Psoas muscle (tissue), 8 donors: ENCODE results near the gene PRM3. TPM values are rescaled to one million over a fixed set of nuclear protein-coding genes. Genes with fewer than 3 reads are reported as not detected.
"Not testable (repeated sequence)": the region's sequence is repeated elsewhere in the genome, so short reads cannot be mapped to it uniquely, and the experiment has no call there.

ENCODE experiments used
- ATAC-seq, 4 donors: fragments of 200-7000 bp; cut with Tn5 transposase; one replicate each; pipeline ENCODE4 v1.9.1; 2020; ENCODE audit warnings: moderate library complexity in 3 of 4, mild to moderate bottlenecking in 2 of 4
- DNase-seq, 2 donors: peaks; one replicate each; pipeline ENCODE4 v3.0.0-alpha.2; 2020
- H3K27ac ChIP-seq: fragments of 200-600 bp; one replicate; pipeline ENCODE4 v1.8.0; 2022
- H3K27me3 ChIP-seq, 3 donors: fragments of 200-600 bp in 1 of 3; one replicate each; pipeline versions ENCODE4 v1.6.1 to v1.8.0; 2013 to 2022; ENCODE audit warnings: low read length in 2 of 3, mild to moderate bottlenecking in 2 of 3, moderate library complexity in 1 of 3; ENCODE audit not compliant: insufficient read depth in 3 of 3
- H3K36me3 ChIP-seq, 2 donors: fragments of 200-600 bp in 1 of 2; one replicate each; pipeline versions ENCODE4 v1.6.1 to v1.8.0; 2013 to 2022; ENCODE audit warnings: low read depth in 1 of 2, mild to moderate bottlenecking in 1 of 2, moderate library complexity in 1 of 2; ENCODE audit not compliant: insufficient read depth in 1 of 2
- H3K4me1 ChIP-seq: fragments of 200-600 bp; one replicate; pipeline ENCODE4 v1.8.0; 2022
- H3K4me3 ChIP-seq: fragments of 200-600 bp; one replicate; pipeline ENCODE4 v1.8.0; 2022; ENCODE audit warnings: mild to moderate bottlenecking
- H3K9me3 ChIP-seq: fragments of 200-600 bp; one replicate; pipeline ENCODE4 v1.8.0; 2022
- CTCF ChIP-seq: fragments of 200-600 bp; IDR thresholded peaks from one replicate; pipeline ENCODE4 v1.8.0; 2022; ENCODE audit warnings: antibody characterized with exemption
- WGBS, 3 donors: extraction: QIAGEN DNeasy Blood & Tissue Kit; methylation state at CpG; one replicate each; pipeline versions ENCODE4 v1.1.6 to v1.1.7; 2013; 5-methylcytosine and 5-hydroxymethylcytosine counted together
- intact Hi-C, 2 donors: fragments of 100-400 bp; cut with DNase I; formaldehyde crosslinking; loops; one replicate each; pipeline versions ENCODE4 v1.11.0 to v1.14.2; 2022
- polyA plus RNA-seq, 3 donors: library from polyadenylated mRNA; stranded (reverse); fragments of 200-250 nt; gene quantifications; one replicate each; pipeline ENCODE4 v1.2.3, GENCODE V29; 2013
- total RNA-seq, 4 donors: library from RNA; stranded (reverse); fragmentation: NEBNext Ultra II Directional in 2 of 4; extraction: Animal tissue kit (Norgen Biotek cat#: 25700) in 2 of 4; gene quantifications; one replicate each; pipeline versions ENCODE4 v1.2.1 to v1.2.4, GENCODE V29; 2021 to 2023
- donor health status: healthy with polysubstance abuse.
- donor health status: DM: no; HTN: no; CAD: no; lungs with moderate emphysema.
- donor health status: Bipolar disorder and iron deficiency.
- donor health status: healthy.
- donor health status: DM: yes; HTN: yes; CAD: no.
- donor health status: DM: no; HTN: no; CAD: no.
- donor health status: DM: no; HTN: no; CAD: no.
- donor health status: DM: yes; HTN: yes; CAD: no.

PRM3 gene
- total and polyA plus RNA-seq, 7 donors: not detected

GRCh38 chr16:11295672-11296071, 22.2 kb upstream of the PRM3 start:
- 85 to 91% (median 86%) methylated on average over 4 of the region's 4 CpGs for WGBS, 3 donors
- H3K27me3 ChIP-seq: no peaks in the 10 kb centered on the region
- ATAC-seq: no peak
- H3K4me3 ChIP-seq: no peak overlapping the region
- no peak for DNase-seq
- intact Hi-C loops: no loop called here
- no peaks in the 10 kb centered on the region for H3K9me3 ChIP-seq
- no peaks in the 10 kb centered on the region for H3K36me3 ChIP-seq
- no peak for TF ChIP-seq CTCF
- no peak overlapping the region for H3K27ac ChIP-seq
- peaks cover 12% of the 10 kb centered on the region for H3K4me1 ChIP-seq

GRCh38 chr16:11292076-11292748, 18.8 kb upstream of the PRM3 start:
- Histone ChIP-seq H3K36me3 (no peaks in the 10 kb centered on the region), H3K27ac (no peak overlapping the region), H3K27me3 (no peaks in the 10 kb centered on the region), H3K9me3 (no peaks in the 10 kb centered on the region), H3K4me3 (no peak overlapping the region), H3K4me1 (peaks cover 5% of the 10 kb centered on the region)
- WGBS, 3 donors: 74 to 83% (median 83%) methylated on average over 7 of the region's 7 CpGs
- intact Hi-C loops: no loop called here
- TF ChIP-seq CTCF: no peak
- DNase-seq: no peak
- no peak for ATAC-seq

- Histone ChIP-seq H3K4me1 (no peaks in the 10 kb centered on the region), H3K36me3 (no peaks in the 10 kb centered on the region), H3K27me3 (no peaks in the 10 kb centered on the region), H3K9me3 (no peaks in the 10 kb centered on the region), H3K27ac (no peak overlapping the region), H3K4me3 (no peak overlapping the region)
- no peak for DNase-seq
- ATAC-seq: no peak
- TF ChIP-seq CTCF: no peak
- 68 to 73% (median 72%) methylated on average over 10 of the region's 10 CpGs for WGBS, 3 donors
- intact Hi-C loops: no loop called here
Observed at GRCh38 chr16:11291091-11291703, 17.8 kb upstream of the PRM3 start.

GRCh38 chr16:11290102-11290893, 16.9 kb upstream of the PRM3 start:
- WGBS, 3 donors: 90 to 96% (median 94%) methylated on average over 8 of the region's 8 CpGs
- intact Hi-C loops: no loop called here
- H3K4me3 ChIP-seq: no peak overlapping the region
- DNase-seq: no peak
- no peak for TF ChIP-seq CTCF
- no peaks in the 10 kb centered on the region for H3K27me3 ChIP-seq
- H3K4me1 ChIP-seq: no peaks in the 10 kb centered on the region
- ATAC-seq: no peak
- H3K9me3 ChIP-seq: no peaks in the 10 kb centered on the region
- no peaks in the 10 kb centered on the region for H3K36me3 ChIP-seq
- no peak overlapping the region for H3K27ac ChIP-seq

GRCh38 chr16:11289696-11290095, 16.3 kb upstream of the PRM3 start:
- H3K36me3 ChIP-seq, H3K9me3 ChIP-seq, DNase-seq, H3K27ac ChIP-seq, intact Hi-C loops, H3K4me3 ChIP-seq, ATAC-seq, H3K27me3 ChIP-seq, H3K4me1 ChIP-seq: not testable (repeated sequence)
- WGBS, 3 donors: 87 to 91% (median 89%) methylated on average over 4 of the region's 4 CpGs
